Fibroblast of mammary gland (primary cell): ENCODE results near the gene SSRP1.
"Not testable (repeated sequence)": the region's sequence is repeated elsewhere in the genome, so short reads cannot be mapped to it uniquely, and the experiment has no call there.

Source experiments
- DNase-seq: peaks from one replicate; pipeline ENCODE4 v3.0.0-alpha.2; 2010; ENCODE audit warnings: low read depth
- H3K4me3 ChIP-seq: 2 replicates; pipeline ENCODE4 v1.5.1; 2011; ENCODE audit warnings: low read depth, mild to moderate bottlenecking, low read length, moderate library complexity; ENCODE audit not compliant: control insufficient read depth
- CTCF ChIP-seq: conservative IDR thresholded peaks from 2 replicates; pipeline ENCODE4 v1.5.1; 2011; ENCODE audit warnings: low read depth, low read length, inconsistent platforms; ENCODE audit not compliant: control insufficient read depth, insufficient read depth

Gene SSRP1

GRCh38 chr11:57342702-57343101 lies 7.0 kb upstream of the SSRP1 start:
- no peak overlapping the region for H3K4me3 ChIP-seq
- no peak for DNase-seq
- TF ChIP-seq CTCF, result no peak

GRCh38 chr11:57341250-57341808 lies 5.6 kb upstream of the SSRP1 start:
- DNase-seq, result no peak
- TF ChIP-seq CTCF, result no peak
- no peak overlapping the region for H3K4me3 ChIP-seq

- peak; percentile 42 for DNase-seq
Measured at GRCh38 chr11:57340039-57340615, 4.4 kb upstream of the SSRP1 start.

GRCh38 chr11:57339328-57339727 lies 3.6 kb upstream of the SSRP1 start:
- H3K4me3 ChIP-seq, result no peak overlapping the region
- no peak for TF ChIP-seq CTCF
- no peak for DNase-seq

More at GRCh38 chr11:57340039-57340615, 4.4 kb upstream of the SSRP1 start:
- H3K4me3 ChIP-seq, result no peak overlapping the region
- peak; percentile 5 for TF ChIP-seq CTCF

- DNase-seq, result no peak
- no peak for TF ChIP-seq CTCF
- H3K4me3 ChIP-seq, result no peak within 1 kb of the TSS
Measured at GRCh38 chr11:57338142-57338541, 2.5 kb upstream of the SSRP1 start, which contains the start of gene P2RX3. Gene P2RX3 (plus strand): TSS chr11:57338352. CDS start chr11:57338551, 199 bp downstream.

- not testable (repeated sequence) for DNase-seq, H3K4me3 ChIP-seq
Measured at GRCh38 chr11:57336856-57337255, 1.2 kb upstream of the SSRP1 start.

GRCh38 chr11:57336111-57336666 lies 497 bp upstream of the SSRP1 start:
- DNase-seq, result no peak
- no peak for TF ChIP-seq CTCF
- H3K4me3 ChIP-seq, result peak overlapping the region; percentile 67
